H1 (cell line): Measurements from ENCODE around the gene UBTD2. TPM values are rescaled to one million over a fixed set of nuclear protein-coding genes. Genes with fewer than 3 reads are reported as not detected.

Source experiments
- CHD7 ChIP-seq: fragments of 300-600 bp; sonication (generic); IDR thresholded peaks from 2 replicates; pipeline ENCODE4 v1.7.1; 2012; ENCODE audit warnings: low read length, moderate library complexity, mild to moderate bottlenecking, inconsistent platforms; ENCODE audit not compliant: insufficient replicate concordance
- polyA plus RNA-seq, 7 experiments: library from polyadenylated mRNA; depleted of rRNA in 3 of 7; stranded (reverse) in 5 of 7; unstranded in 2 of 7; fragments of >200 nt in 5 of 7; fragments of 200-250 nt in 2 of 7; gene quantifications; 1 replicate in 5 of 7; 2 replicates in 1 of 7; 4 replicates in 1 of 7; pipeline versions ENCODE4 v1.2.1 to v1.2.3, GENCODE V29; 2011 to 2013; ENCODE audit warnings: missing spikeins in 2 of 7, mixed read lengths in 2 of 7
- total RNA-seq: library from RNA; stranded (reverse); fragmentation: NEBNext Ultra II Directional; extraction: Animal tissue kit (Norgen Biotek cat#: 25700); gene quantifications from 2 replicates; pipeline ENCODE4 v1.2.1, GENCODE V29; 2021

The UBTD2 gene
- total and polyA plus RNA-seq, 2 of the 8 experiments (the other 6 are each of a cell fraction or from before 2014, with no cell fraction given), result 14.5 to 39.2 TPM

DNA sequence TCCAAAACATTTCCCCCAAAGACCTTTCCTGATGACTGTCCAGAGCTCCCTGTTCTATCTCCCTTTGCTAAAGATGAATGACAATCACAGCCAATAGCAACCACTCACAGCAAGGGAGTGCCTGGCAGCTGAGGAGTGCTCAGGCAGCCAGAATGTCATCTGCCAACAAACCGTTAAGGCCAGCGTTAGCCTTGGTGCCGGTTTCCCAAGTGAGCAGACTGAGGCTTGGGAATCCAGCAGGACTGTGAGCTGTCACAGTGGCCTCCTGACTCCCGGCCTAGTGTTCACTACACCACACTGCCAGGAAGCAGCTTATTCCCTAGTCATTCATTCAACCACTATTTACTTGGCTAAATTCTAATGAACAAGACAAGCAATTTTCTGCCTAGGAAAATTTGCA is 120.2 kb downstream of the UBTD2 start (continued):
- TF ChIP-seq CHD7, result no peak
